Suppressor macrophage (primary cell): ENCODE measurements around the gene HEXD.

Source experiments
- DNase-seq, 4 experiments: peaks; one replicate each; pipeline ENCODE4 v3.0.0-alpha.2; 2020 to 2022

The HEXD gene

GRCh38 chr17:82382220-82382932 is 35.8 kb upstream of the HEXD start:
- peak in 1 of 4 experiments; percentile 1 for DNase-seq

GRCh38 chr17:82382933-82383255 is 35.3 kb upstream of the HEXD start:
- DNase-seq = peak in 1 of 4 experiments; percentile 1

DNA sequence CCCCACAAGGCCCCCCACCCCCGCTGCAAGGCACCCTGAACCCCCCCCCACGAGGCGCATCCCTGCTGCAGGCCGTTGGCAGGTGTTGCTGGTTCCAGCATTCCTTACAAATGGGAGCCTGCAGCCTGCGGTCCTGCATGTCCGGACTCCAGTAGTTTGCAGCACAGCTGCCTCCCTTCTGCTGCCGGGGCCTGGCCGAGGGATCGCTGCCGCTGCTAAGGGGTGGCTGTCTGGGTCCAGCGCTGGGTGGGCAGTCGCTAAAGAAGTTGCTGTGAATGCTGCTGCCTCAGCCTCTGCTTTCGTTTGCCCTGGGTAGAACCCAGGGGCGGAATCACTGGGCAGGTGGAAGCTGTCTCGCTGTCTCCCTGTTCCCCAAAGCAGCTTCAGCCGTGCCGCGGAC is 34.7 kb upstream of the HEXD start:
- peak in 1 of 4 experiments; percentile 1 for DNase-seq

GRCh38 chr17:82384051-82384729 is 34.0 kb upstream of the HEXD start:
- peak in 1 of 4 experiments; percentile 2 for DNase-seq

- DNase-seq = peak in 1 of 4 experiments; percentile 1
Measured at GRCh38 chr17:82384730-82385481, 33.2 kb upstream of the HEXD start.

DNA sequence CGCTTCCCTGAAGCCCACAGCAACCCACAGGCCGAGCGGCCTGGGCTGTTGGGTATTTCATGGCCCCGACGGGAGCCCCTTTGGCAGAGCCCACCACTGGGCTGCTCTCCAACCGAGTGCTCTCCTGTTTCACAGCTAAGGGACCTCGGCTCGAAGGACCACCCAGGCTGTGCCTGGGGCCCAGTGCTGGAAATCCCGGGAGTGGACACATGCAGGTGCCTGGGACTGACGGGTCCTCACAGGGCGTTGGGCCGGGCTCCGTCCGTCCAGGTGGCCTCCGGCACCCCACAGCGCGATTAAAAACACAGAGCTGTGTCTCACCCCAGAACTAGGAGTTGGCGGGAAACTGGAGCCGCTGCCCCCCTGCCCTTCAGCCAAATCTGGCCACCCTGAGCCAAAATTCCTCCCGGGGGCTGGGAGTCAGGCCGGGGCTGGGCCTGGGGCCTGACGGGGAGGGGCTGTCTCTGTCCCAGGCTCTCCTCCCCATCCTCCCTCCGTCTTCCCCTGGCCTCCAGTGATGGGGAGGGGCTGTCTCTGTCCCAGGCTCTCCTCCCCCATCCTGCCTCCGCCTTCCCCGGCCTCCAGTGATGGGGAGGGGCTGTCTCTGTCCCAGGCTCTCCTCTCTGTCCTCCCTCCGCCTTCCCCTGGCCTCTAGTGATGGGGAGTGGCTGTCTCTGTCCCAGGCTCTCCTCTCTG is 32.4 kb upstream of the HEXD start:
- DNase-seq = peak in 1 of 4 experiments; percentile 1

- no peak for DNase-seq
Measured at GRCh38 chr17:82386255-82386831, 31.8 kb upstream of the HEXD start.

DNA sequence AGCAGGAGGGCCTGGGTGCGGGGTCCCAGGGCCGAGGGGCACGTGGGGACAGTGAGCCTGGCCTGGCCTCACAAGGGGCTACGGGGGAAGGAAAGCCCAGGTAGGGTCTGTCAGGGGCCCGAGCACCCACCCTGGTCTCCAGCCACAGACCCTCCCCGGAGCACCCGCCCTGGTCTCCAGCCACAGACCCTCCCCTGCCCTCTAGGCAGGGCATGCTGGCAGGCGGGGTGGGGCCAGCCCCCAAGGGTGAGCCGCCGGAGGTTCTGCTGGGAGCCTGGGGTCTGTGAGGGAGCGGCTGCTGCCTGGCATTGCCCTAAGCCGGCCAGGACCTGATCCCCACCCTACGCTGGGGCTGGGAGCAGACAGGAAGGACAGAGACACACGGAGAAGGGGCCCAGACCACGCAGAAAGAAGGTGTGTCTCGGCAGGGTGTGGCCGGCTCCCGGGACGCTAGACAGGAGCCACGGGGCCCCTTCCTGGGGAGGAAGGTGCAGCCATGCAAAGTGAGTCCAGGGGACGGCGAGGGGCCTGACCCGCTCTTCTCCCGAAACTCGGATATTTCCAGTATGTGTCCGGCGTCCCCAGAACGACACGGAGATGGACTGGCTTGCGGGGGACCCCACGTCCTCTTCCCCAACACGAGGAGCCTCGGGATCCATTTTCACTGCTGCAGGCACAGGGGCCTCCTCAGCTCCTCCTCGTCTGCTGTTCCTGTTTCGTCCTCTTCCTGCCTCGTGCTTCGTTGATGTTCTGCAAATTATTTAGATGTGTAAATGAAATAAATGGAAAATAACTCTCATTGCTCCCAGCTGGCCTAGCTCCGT is 31.1 kb upstream of the HEXD start:
- DNase-seq = peak; percentile 30 to 63 (median 53)

GRCh38 chr17:82387705-82388106 is 30.4 kb upstream of the HEXD start:
- no peak for DNase-seq

DNA sequence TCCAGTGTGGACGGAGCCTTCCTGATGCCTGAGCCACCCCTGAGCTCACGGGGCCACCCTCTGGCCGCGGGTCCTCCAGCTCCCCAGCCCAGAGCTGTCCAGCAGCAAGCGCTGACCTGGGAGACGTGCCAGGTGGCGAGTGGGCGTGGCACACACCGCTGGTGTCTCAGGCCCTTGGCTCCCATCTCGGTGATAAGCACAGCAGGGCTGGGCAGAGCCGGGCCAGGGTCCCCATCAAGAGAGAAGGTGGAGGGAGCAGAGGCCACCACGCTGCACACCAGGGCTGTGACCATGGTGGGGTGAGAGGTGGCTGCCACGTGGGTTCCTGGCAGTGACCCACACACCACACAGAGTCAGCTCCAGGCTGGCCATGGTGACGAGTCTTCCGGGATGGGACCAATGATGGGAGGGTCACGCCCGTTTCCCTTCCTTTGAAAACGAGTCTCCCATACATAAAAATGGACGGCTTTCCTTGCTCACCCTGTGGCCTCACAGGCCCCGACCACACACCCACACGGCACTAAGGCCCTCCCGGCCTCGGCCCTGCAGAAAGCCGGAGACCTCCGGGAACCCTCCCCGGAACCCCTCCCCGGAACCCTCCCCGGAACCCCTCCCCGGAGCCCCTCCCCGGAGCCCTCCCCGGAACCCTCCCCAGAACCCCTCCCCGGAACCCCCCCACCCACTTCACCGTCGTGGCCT is 29.8 kb upstream of the HEXD start:
- no peak for DNase-seq

DNA sequence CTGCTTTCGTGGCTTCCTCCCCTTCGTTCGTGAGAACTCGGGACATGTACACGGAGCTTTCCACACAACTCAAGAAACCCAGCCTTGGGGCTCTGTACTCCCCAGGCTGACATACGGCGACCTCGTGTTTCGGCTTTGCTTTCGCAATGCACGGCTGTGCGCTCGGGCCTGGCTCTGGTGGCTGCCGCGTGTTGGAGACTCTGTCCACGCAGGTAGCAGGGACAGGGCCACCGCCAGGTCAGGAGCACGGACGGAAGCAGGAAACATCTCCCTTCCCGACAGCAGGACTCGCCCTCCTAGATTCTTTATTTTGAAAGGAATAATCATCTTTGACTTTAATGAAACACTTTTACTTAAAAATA is 29.2 kb upstream of the HEXD start:
- DNase-seq = peak in 1 of 4 experiments; percentile 35

DNA sequence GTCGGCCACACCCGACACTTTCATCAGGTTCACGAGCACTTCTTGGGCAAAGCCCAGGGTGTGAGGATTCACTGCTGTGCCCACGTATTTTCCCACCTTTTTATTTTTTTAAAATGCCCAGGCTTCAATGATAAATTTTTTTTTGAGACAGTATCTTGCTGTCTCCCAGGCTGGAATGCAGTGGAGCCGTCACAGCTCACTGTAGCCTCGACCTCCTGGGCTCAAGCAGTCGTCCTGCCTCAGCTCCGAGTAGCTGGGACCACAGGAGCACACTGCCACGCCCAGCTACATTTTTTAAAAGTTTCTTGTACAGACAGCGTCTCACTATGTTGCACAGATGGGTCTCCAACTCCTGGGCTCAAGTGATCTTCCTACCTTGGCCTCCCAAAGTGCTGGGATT is 28.8 kb upstream of the HEXD start:
- peak in 1 of 4 experiments; percentile 2 for DNase-seq

- peak in 1 of 4 experiments; percentile 1 for DNase-seq
Measured at GRCh38 chr17:82390015-82390859, 27.9 kb upstream of the HEXD start.

- DNase-seq = peak in 1 of 4 experiments; percentile 0
Measured at GRCh38 chr17:82390860-82391435, 27.2 kb upstream of the HEXD start.

GRCh38 chr17:82391496-82392066 is 26.6 kb upstream of the HEXD start:
- peak in 1 of 4 experiments; percentile 0 for DNase-seq

DNA sequence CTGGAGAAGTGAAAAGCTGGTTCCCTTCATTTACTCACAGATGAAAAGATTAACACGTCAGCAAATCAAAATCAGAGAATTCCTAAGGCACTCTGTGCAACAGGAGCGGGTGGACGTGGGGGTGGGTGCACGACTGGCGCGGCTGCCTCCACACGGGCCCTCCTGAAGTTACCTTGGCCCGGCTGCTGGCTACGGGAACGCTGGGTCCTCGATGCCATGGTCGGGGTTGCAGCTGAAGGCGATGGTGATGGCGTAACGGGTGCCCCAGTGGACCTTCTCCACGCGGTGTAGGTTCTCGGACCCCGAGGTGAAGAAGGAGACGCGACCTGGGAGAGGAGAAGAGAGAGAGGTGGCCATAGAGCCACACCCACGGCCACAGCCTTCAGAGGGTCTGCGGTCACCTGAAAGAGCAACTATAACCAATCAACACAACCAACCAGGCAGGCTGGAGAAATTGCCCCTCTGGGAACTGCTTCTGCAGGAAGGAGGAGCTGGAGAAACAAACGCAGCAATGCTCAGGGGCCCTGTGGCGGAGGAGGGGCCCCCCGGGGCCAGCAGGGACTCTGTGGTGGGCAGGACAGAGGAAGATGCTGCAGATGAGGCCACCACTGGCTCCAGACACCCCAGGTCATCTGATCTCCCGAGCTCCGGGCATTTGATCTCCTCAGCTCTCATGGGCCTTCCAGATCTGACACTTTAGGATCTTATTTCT is 25.8 kb upstream of the HEXD start:
- DNase-seq = peak in 1 of 4 experiments; percentile 1

GRCh38 chr17:82392941-82393340 is 25.2 kb upstream of the HEXD start:
- DNase-seq = peak in 1 of 4 experiments; percentile 1

DNA sequence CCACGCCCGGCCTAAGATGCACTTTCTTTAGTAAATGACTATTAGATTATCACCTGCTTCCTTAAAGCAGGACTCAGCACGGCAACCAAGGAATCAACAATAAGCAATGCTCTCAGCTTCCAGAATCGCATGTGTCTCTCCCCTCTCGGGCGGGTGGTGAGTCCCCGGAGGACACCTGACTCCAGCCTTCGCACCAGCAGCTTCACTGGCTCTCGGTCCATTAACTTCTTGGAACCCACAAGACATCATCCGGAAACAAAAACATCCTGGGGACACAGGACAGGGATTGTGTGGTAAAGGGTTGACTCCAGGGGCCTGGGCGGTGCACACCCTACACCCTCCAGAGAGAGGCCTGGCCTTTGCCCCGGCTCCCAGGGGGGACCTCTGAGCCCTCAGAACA is 23.9 kb upstream of the HEXD start:
- DNase-seq = peak in 1 of 4 experiments; percentile 1
